ENCODE measurements around the gene DCTN1.

- TF ChIP-seq POLR2A (IDR thresholded peaks at IDR 0.05) (no peak), CTCF (IDR thresholded peaks at IDR 0.05) (no peak)
Observed at GRCh38 chr2:74379851-74380789, at the start of gene DCTN1.

Data from uterus (tissue), 2 donors.